Smooth muscle cell (in vitro differentiated cells): ENCODE results near the gene MEIOSIN. TPM values are rescaled to one million over a fixed set of nuclear protein-coding genes. Genes with fewer than 3 reads are reported as not detected.

ENCODE experiments used
- DNase-seq: peaks from one replicate; lab custom pipeline; 2025; ENCODE audit not compliant: unreplicated experiment; lab: John Stamatoyannopoulos, UW
- H2AFZ ChIP-seq: fragments of 200-600 bp; sonication (generic); 2 replicates; pipeline ENCODE4 v1.6.0; 2016; ENCODE audit warnings: antibody characterized with exemption, low read depth, mild to moderate bottlenecking
- H3F3A ChIP-seq: fragments of 200-600 bp; sonication (generic); 2 replicates; pipeline ENCODE4 v1.6.0; 2017; ENCODE audit warnings: antibody characterized with exemption, low read depth
- H3K27ac ChIP-seq: fragments of 200-600 bp; sonication (generic); 2 replicates; pipeline ENCODE4 v1.5.1; 2016; ENCODE audit warnings: low read depth, mild to moderate bottlenecking
- H3K27me3 ChIP-seq: fragments of 200-600 bp; sonication (generic); 2 replicates; pipeline ENCODE4 v1.6.1; 2016; ENCODE audit warnings: low read depth, mild to moderate bottlenecking
- H3K36me3 ChIP-seq: fragments of 200-600 bp; sonication (generic); 2 replicates; pipeline ENCODE4 v1.5.1; 2016; ENCODE audit warnings: low read depth
- H3K4me1 ChIP-seq: fragments of 200-600 bp; sonication (generic); 2 replicates; pipeline ENCODE4 v1.5.1; 2016; ENCODE audit warnings: low read depth
- H3K4me2 ChIP-seq: fragments of 200-600 bp; sonication (generic); 2 replicates; pipeline ENCODE4 v1.6.0; 2016; ENCODE audit warnings: mild to moderate bottlenecking
- H3K4me3 ChIP-seq: fragments of 200-600 bp; sonication (generic); 2 replicates; pipeline ENCODE4 v1.5.1; 2016; ENCODE audit warnings: mild to moderate bottlenecking
- H3K79me2 ChIP-seq: fragments of 200-600 bp; sonication (generic); 2 replicates; pipeline ENCODE4 v1.6.0; 2016; ENCODE audit warnings: low read depth, mild to moderate bottlenecking
- H3K9ac ChIP-seq: fragments of 200-600 bp; sonication (generic); 2 replicates; pipeline ENCODE4 v1.6.0; 2016; ENCODE audit warnings: low read depth
- H3K9me3 ChIP-seq: fragments of 200-600 bp; sonication (generic); replicated peaks from 2 replicates; pipeline ENCODE4 v1.5.1; 2016; ENCODE audit warnings: low read depth
- H4K20me1 ChIP-seq: fragments of 200-600 bp; sonication (generic); 2 replicates; pipeline ENCODE4 v1.6.0; 2016; ENCODE audit warnings: low read depth
- WGBS: methylation state at CpG from one replicate; pipeline ENCODE4 v1.1.7; 2016; ENCODE audit warnings: low lambda C conversion rate; 5-methylcytosine and 5-hydroxymethylcytosine counted together
- polyA plus RNA-seq: library from polyadenylated mRNA; unstranded; fragments of >200 nt; fragmentation: Nextera tagmentation; extraction: Ambion mirVana; gene quantifications from 2 replicates; pipeline ENCODE4 v1.2.1, GENCODE V29; 2016
- total RNA-seq: library from RNA; depleted of rRNA; stranded (reverse); fragments of >200 nt; gene quantifications from 2 replicates; pipeline ENCODE4 v1.2.3, GENCODE V29; 2014
- TF ChIP-seq, protein P1 (sequence below): fragments of 200-600 bp; sonication (generic); IDR thresholded peaks from 2 replicates; pipeline ENCODE4 v1.5.1; 2017; ENCODE audit warnings: borderline replicate concordance, mild to moderate bottlenecking, antibody characterized with exemption; ENCODE audit not compliant: insufficient read depth, poor library complexity, severe bottlenecking

Gene MEIOSIN
- total and polyA plus RNA-seq, 2 experiments from 2014 or later, result not detected

DNA sequence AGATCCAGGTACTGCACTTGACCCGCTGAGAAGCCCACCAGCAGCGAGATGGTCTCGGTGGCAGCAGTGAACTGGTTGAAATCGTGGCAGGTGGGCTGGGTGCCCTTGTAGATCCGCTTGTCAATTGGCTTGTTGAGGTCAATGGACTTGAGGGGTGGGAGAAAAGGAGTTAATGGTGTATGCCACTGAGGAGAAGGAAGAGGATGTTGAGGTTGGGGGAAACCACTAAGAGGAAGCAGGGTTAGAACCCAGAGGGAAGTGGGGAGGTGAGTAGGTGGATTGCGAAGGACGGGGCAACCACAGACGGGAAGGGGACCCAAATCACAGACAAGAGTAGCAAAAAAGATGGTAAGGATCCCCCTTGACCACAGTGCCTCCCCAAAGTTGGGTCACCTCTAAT lies 57.7 kb downstream of the MEIOSIN start:
- no peaks in the 10 kb centered on the region for H3K9me3 ChIP-seq
- H3K4me1 ChIP-seq, result peaks cover 5% of the 10 kb centered on the region
- H3K27ac ChIP-seq, result no peak overlapping the region
- H3K79me2 ChIP-seq, result peaks cover 54% of the 10 kb centered on the region
- TF ChIP-seq, protein P1, sequence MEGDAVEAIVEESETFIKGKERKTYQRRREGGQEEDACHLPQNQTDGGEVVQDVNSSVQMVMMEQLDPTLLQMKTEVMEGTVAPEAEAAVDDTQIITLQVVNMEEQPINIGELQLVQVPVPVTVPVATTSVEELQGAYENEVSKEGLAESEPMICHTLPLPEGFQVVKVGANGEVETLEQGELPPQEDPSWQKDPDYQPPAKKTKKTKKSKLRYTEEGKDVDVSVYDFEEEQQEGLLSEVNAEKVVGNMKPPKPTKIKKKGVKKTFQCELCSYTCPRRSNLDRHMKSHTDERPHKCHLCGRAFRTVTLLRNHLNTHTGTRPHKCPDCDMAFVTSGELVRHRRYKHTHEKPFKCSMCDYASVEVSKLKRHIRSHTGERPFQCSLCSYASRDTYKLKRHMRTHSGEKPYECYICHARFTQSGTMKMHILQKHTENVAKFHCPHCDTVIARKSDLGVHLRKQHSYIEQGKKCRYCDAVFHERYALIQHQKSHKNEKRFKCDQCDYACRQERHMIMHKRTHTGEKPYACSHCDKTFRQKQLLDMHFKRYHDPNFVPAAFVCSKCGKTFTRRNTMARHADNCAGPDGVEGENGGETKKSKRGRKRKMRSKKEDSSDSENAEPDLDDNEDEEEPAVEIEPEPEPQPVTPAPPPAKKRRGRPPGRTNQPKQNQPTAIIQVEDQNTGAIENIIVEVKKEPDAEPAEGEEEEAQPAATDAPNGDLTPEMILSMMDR, result no peak
- H3K36me3 ChIP-seq, result no peaks in the 10 kb centered on the region
- H3K9ac ChIP-seq, result no peak overlapping the region
- 94% methylated on average over 8 of the region's 8 CpGs for WGBS
- H4K20me1 ChIP-seq, result peaks cover 33% of the 10 kb centered on the region
- H3K27me3 ChIP-seq, result no peaks in the 10 kb centered on the region
- no peaks in the 10 kb centered on the region for H3F3A ChIP-seq
- H3K4me2 ChIP-seq, result peak overlapping the region; percentile 100
- no peak for DNase-seq
- H2AFZ ChIP-seq, result no peak overlapping the region
- H3K4me3 ChIP-seq, result no peak overlapping the region

- Histone ChIP-seq H3K9me3 (no peaks in the 10 kb centered on the region), H3K27me3 (no peaks in the 10 kb centered on the region), H3K4me2 (peak overlapping the region; percentile 100), H3K4me3 (peak overlapping the region; percentile 78), H2AFZ (no peak overlapping the region), H3K79me2 (peaks cover 52% of the 10 kb centered on the region), H4K20me1 (peaks cover 30% of the 10 kb centered on the region), H3K36me3 (no peaks in the 10 kb centered on the region), H3K9ac (peak overlapping the region; percentile 75), H3K27ac (no peak overlapping the region), H3F3A (no peaks in the 10 kb centered on the region), H3K4me1 (peaks cover 5% of the 10 kb centered on the region)
- DNase-seq, result no peak
- TF ChIP-seq, protein P1, result no peak
- 14% methylated on average over 20 of the region's 31 CpGs for WGBS
Observed at GRCh38 chr19:45791744-45792469, 58.7 kb downstream of the MEIOSIN start.

- H4K20me1 ChIP-seq, result peaks cover 29% of the 10 kb centered on the region
- H3K4me2 ChIP-seq, result peak within 1 kb of the TSS; percentile 100
- H2AFZ ChIP-seq, result no peak within 1 kb of the TSS
- H3K27me3 ChIP-seq, result no peaks in the 10 kb centered on the region
- TF ChIP-seq, protein P1, result no peak
- no peaks in the 10 kb centered on the region for H3F3A ChIP-seq
- peaks cover 45% of the 10 kb centered on the region for H3K79me2 ChIP-seq
- no peaks in the 10 kb centered on the region for H3K36me3 ChIP-seq
- peak; percentile 98 for DNase-seq
- WGBS, result under 1% methylated on average over 51 of the region's 86 CpGs
- H3K9ac ChIP-seq, result peak within 1 kb of the TSS; percentile 75
- no peaks in the 10 kb centered on the region for H3K9me3 ChIP-seq
- peaks cover 5% of the 10 kb centered on the region for H3K4me1 ChIP-seq
- H3K27ac ChIP-seq, result peak within 1 kb of the TSS; percentile 67
- peak within 1 kb of the TSS; percentile 78 for H3K4me3 ChIP-seq
Observed at GRCh38 chr19:45792470-45793177, 59.4 kb downstream of the MEIOSIN start, which contains the start of gene DMWD. Gene DMWD, minus strand, starts transcription at chr19:45792845. Its CDS starts 89 bp downstream, at chr19:45792756.
